ENCODE measurements around the gene TBX3.

GRCh38 chr12:114668886-114669288, 15.1 kb downstream of the TBX3 start:
- TF ChIP-seq YY1 (IDR thresholded peaks at IDR 0.05) (no peak), TAF1 (conservative IDR thresholded peaks at IDR 0.05) (no peak)
- TF ChIP-seq, protein P1, sequence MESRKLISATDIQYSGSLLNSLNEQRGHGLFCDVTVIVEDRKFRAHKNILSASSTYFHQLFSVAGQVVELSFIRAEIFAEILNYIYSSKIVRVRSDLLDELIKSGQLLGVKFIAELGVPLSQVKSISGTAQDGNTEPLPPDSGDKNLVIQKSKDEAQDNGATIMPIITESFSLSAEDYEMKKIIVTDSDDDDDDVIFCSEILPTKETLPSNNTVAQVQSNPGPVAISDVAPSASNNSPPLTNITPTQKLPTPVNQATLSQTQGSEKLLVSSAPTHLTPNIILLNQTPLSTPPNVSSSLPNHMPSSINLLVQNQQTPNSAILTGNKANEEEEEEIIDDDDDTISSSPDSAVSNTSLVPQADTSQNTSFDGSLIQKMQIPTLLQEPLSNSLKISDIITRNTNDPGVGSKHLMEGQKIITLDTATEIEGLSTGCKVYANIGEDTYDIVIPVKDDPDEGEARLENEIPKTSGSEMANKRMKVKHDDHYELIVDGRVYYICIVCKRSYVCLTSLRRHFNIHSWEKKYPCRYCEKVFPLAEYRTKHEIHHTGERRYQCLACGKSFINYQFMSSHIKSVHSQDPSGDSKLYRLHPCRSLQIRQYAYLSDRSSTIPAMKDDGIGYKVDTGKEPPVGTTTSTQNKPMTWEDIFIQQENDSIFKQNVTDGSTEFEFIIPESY (IDR thresholded peaks at IDR 0.05) = no peak
- TF ChIP-seq, protein P2, sequence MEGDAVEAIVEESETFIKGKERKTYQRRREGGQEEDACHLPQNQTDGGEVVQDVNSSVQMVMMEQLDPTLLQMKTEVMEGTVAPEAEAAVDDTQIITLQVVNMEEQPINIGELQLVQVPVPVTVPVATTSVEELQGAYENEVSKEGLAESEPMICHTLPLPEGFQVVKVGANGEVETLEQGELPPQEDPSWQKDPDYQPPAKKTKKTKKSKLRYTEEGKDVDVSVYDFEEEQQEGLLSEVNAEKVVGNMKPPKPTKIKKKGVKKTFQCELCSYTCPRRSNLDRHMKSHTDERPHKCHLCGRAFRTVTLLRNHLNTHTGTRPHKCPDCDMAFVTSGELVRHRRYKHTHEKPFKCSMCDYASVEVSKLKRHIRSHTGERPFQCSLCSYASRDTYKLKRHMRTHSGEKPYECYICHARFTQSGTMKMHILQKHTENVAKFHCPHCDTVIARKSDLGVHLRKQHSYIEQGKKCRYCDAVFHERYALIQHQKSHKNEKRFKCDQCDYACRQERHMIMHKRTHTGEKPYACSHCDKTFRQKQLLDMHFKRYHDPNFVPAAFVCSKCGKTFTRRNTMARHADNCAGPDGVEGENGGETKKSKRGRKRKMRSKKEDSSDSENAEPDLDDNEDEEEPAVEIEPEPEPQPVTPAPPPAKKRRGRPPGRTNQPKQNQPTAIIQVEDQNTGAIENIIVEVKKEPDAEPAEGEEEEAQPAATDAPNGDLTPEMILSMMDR (IDR thresholded peaks at IDR 0.05; ENCODE audit: low read depth, low read length, missing input control) = no peak

Data from liver (tissue), 3 donors.